Neutrophil (primary cell): ENCODE measurements around the gene CHPF.

ENCODE experiments used
- H3K27ac ChIP-seq: fragments of 200-600 bp; sonication (generic); 2 replicates; pipeline ENCODE4 v1.5.1; 2016; ENCODE audit warnings: mild to moderate bottlenecking, moderate library complexity
- H3K27me3 ChIP-seq: fragments of 200-600 bp; sonication (generic); 2 replicates; pipeline ENCODE4 v1.6.0; 2016; ENCODE audit warnings: mild to moderate bottlenecking
- H3K36me3 ChIP-seq: fragments of 200-600 bp; sonication (generic); 2 replicates; pipeline ENCODE4 v1.5.1; 2017
- H3K4me1 ChIP-seq, 2 experiments: fragments of 200-600 bp in 1 of 2; sonication (generic) in 1 of 2; 1 replicate in 1 of 2; 2 replicates in 1 of 2; pipeline versions ENCODE4 v1.5.1 to v1.6.1; 2013 to 2016; ENCODE audit warnings: low read depth in 1 of 2, low read length in 1 of 2, mild to moderate bottlenecking in 1 of 2, moderate library complexity in 1 of 2; ENCODE audit not compliant: control insufficient read depth in 1 of 2, insufficient read depth in 1 of 2
- H3K4me3 ChIP-seq, 2 experiments: fragments of 200-600 bp in 1 of 2; sonication (generic) in 1 of 2; 1 replicate in 1 of 2; 2 replicates in 1 of 2; pipeline ENCODE4 v1.5.1; 2013 to 2016; ENCODE audit warnings: low read depth in 1 of 2, low read length in 1 of 2, mild to moderate bottlenecking in 1 of 2, moderate library complexity in 1 of 2
- H3K9me3 ChIP-seq: fragments of 200-600 bp; sonication (generic); 2 replicates; pipeline ENCODE4 v1.5.1; 2016
- CTCF ChIP-seq: fragments of 200-600 bp; sonication (generic); IDR thresholded peaks from 2 replicates; pipeline ENCODE4 v1.5.1; 2016; ENCODE audit warnings: antibody characterized with exemption

CHPF gene

GRCh38 chr2:219560893-219561178 lies 17.2 kb upstream of the CHPF start:
- Histone ChIP-seq H3K27me3 (peaks cover 11% of the 10 kb centered on the region), H3K9me3 (no peaks in the 10 kb centered on the region), H3K36me3 (no peaks in the 10 kb centered on the region), H3K27ac (no peak overlapping the region), H3K4me1 (no peaks in the 10 kb centered on the region), H3K4me3 (no peak overlapping the region)
- TF ChIP-seq CTCF: no peak

DNA sequence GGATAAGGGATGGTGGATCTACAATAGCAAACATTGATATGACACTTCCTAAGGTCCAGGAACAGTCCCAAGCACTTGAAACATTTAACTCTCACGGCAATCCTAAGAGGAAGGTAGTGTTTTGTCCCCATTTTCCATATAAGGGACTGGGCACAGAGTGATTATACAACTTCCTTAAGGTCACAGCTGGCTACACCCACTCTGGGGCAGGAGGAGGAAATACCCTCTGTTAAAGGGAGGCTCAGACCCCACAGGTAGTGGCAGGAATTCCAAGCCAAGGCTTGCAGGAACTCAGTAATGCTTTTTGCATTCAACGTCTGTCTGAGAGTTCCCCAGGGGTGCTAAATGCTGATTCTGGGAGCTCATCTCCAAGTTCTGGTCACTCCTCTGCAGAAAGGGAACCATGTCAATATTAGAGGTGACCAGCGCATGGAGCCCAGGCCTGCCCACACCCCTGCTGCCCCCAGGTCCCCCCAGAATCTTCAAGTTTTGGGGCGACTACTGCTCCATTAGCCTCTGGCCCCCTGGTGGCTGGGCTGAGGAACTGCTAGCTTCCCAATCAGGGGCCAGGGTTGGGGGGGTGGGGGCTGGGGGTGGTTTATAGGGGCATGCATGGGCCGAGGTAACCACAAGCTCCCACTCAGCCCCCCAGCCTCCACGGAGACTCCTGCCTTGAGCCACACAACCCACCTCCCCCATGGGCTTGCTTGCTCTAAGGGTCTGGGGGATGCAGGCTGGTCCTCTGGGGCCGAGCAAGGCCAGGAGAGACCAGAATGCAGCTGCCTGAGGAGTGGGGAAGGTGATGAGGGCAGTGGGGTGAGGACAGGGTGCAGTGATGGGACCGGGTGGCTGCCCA lies 16.7 kb upstream of the CHPF start:
- TF ChIP-seq CTCF: peak; percentile 82
- no peak overlapping the region for H3K27ac ChIP-seq
- H3K9me3 ChIP-seq: no peaks in the 10 kb centered on the region
- H3K4me1 ChIP-seq: no peaks in the 10 kb centered on the region
- no peak overlapping the region for H3K4me3 ChIP-seq
- H3K36me3 ChIP-seq: no peaks in the 10 kb centered on the region
- H3K27me3 ChIP-seq: peaks cover 14% of the 10 kb centered on the region

- Histone ChIP-seq H3K36me3 (no peaks in the 10 kb centered on the region), H3K27me3 (peaks cover 22% of the 10 kb centered on the region), H3K4me1 (no peaks in the 10 kb centered on the region), H3K4me3 (no peak overlapping the region), H3K27ac (no peak overlapping the region), H3K9me3 (no peaks in the 10 kb centered on the region)
- TF ChIP-seq CTCF: no peak
These were observed 15.7 kb upstream of the CHPF start for GRCh38 chr2:219559156-219559915.

- H3K27ac ChIP-seq: no peak overlapping the region
- H3K9me3 ChIP-seq: no peaks in the 10 kb centered on the region
- H3K27me3 ChIP-seq: peaks cover 33% of the 10 kb centered on the region
- no peaks in the 10 kb centered on the region for H3K4me1 ChIP-seq
- no peak for TF ChIP-seq CTCF
- no peaks in the 10 kb centered on the region for H3K36me3 ChIP-seq
- H3K4me3 ChIP-seq: no peak overlapping the region
These were observed 14.5 kb upstream of the CHPF start for GRCh38 chr2:219557791-219558785.

- Histone ChIP-seq H3K36me3 (no peaks in the 10 kb centered on the region), H3K4me1 (peaks cover 5 to 7% of the 10 kb centered on the region in 2 experiments), H3K9me3 (no peaks in the 10 kb centered on the region), H3K27me3 (peaks cover 40% of the 10 kb centered on the region), H3K27ac (no peak overlapping the region), H3K4me3 (no peak overlapping the region)
- TF ChIP-seq CTCF: no peak
These were observed 13.7 kb upstream of the CHPF start for GRCh38 chr2:219557320-219557719.
